GM12891 (cell line): ENCODE data around the gene GLP2R.

Source experiments
- DNase-seq: peaks from one replicate; pipeline ENCODE4 v3.0.0; 2011; ENCODE audit warnings: low spot score; ENCODE audit not compliant: insufficient read length
- FAIRE-seq: peaks from 2 replicates; lab custom pipeline; 2011; peaks lifted over from hg19 to GRCh38; lab: Jason Lieb, UNC
- PAX5 ChIP-seq: IDR thresholded peaks from 2 replicates; pipeline ENCODE4 v1.6.1; 2011; ENCODE audit warnings: low read length, moderate library complexity, mild to moderate bottlenecking; ENCODE audit not compliant: insufficient read depth, severe bottlenecking
- POLR2A ChIP-seq: IDR thresholded peaks from 2 replicates; pipeline ENCODE4 v1.6.1; 2011; ENCODE audit warnings: low read depth, low read length, control low read depth
- POLR2AphosphoS5 ChIP-seq: IDR thresholded peaks from 2 replicates; pipeline ENCODE4 v1.6.1; 2011; ENCODE audit warnings: low read depth, low read length, control low read depth
- POU2F2 ChIP-seq: IDR thresholded peaks from 2 replicates; pipeline ENCODE4 v1.6.1; 2011; ENCODE audit warnings: low read depth, mild to moderate bottlenecking, control low read depth, low read length, moderate library complexity
- SPI1 ChIP-seq: IDR thresholded peaks from 2 replicates; pipeline ENCODE4 v1.6.1; 2011; ENCODE audit warnings: low read depth, low read length, control low read depth
- TAF1 ChIP-seq: IDR thresholded peaks from 2 replicates; pipeline ENCODE4 v1.6.1; 2011; ENCODE audit warnings: low read depth, low read length, control low read depth

The GLP2R gene

GRCh38 chr17:9798008-9798407 is 27.7 kb upstream of the GLP2R start:
- DNase-seq (no peak), FAIRE-seq (no peak)
- no peak for TF ChIP-seq POLR2A
- TF ChIP-seq POU2F2: no peak
- TF ChIP-seq TAF1: no peak
- no peak for TF ChIP-seq POLR2AphosphoS5
- TF ChIP-seq PAX5: no peak
- no peak for TF ChIP-seq SPI1

- no peak for DNase-seq
- TF ChIP-seq TAF1: no peak
- no peak for TF ChIP-seq POLR2AphosphoS5
- TF ChIP-seq PAX5: no peak
- no peak for TF ChIP-seq POU2F2
- TF ChIP-seq SPI1: no peak
- no peak for TF ChIP-seq POLR2A
- no peak for FAIRE-seq
These were observed 27.0 kb upstream of the GLP2R start for GRCh38 chr17:9798724-9799123.

GRCh38 chr17:9801505-9801904 is 24.2 kb upstream of the GLP2R start:
- DNase-seq: no peak
- FAIRE-seq: no peak
- TF ChIP-seq PAX5 (no peak), POU2F2 (no peak), POLR2A (no peak), SPI1 (no peak), TAF1 (no peak), POLR2AphosphoS5 (no peak)

GRCh38 chr17:9802294-9802693 is 23.4 kb upstream of the GLP2R start:
- DNase-seq: no peak
- TF ChIP-seq POU2F2 (no peak), POLR2A (no peak), PAX5 (no peak), TAF1 (no peak), SPI1 (no peak), POLR2AphosphoS5 (no peak)
- FAIRE-seq: no peak

- DNase-seq (no peak), FAIRE-seq (no peak)
- TF ChIP-seq POLR2AphosphoS5: no peak
- TF ChIP-seq POU2F2: no peak
- TF ChIP-seq TAF1: no peak
- no peak for TF ChIP-seq PAX5
- TF ChIP-seq POLR2A: no peak
- no peak for TF ChIP-seq SPI1
These were observed 23.0 kb upstream of the GLP2R start for GRCh38 chr17:9802697-9803096.

- TF ChIP-seq PAX5 (no peak), POLR2A (no peak), TAF1 (no peak), POU2F2 (no peak), SPI1 (no peak), POLR2AphosphoS5 (no peak)
- no peak for DNase-seq
- FAIRE-seq: no peak
These were observed 20.0 kb upstream of the GLP2R start for GRCh38 chr17:9805769-9806168.

GRCh38 chr17:9806699-9807098 is 19.0 kb upstream of the GLP2R start:
- TF ChIP-seq POLR2AphosphoS5 (no peak), POLR2A (no peak), POU2F2 (no peak), PAX5 (no peak), TAF1 (no peak), SPI1 (no peak)
- FAIRE-seq: no peak
- DNase-seq: no peak

GRCh38 chr17:9809409-9809808 is 16.3 kb upstream of the GLP2R start:
- FAIRE-seq (no peak), DNase-seq (no peak)
- no peak for TF ChIP-seq POLR2AphosphoS5
- TF ChIP-seq TAF1: no peak
- TF ChIP-seq POLR2A: no peak
- no peak for TF ChIP-seq SPI1
- TF ChIP-seq PAX5: no peak
- no peak for TF ChIP-seq POU2F2

- no peak for TF ChIP-seq POU2F2
- TF ChIP-seq SPI1: no peak
- TF ChIP-seq TAF1: no peak
- TF ChIP-seq POLR2A: no peak
- TF ChIP-seq POLR2AphosphoS5: no peak
- no peak for TF ChIP-seq PAX5
- FAIRE-seq (no peak), DNase-seq (no peak)
These were observed 15.4 kb upstream of the GLP2R start for GRCh38 chr17:9810100-9810949.
